ENCODE measurements around the gene BCHE.

Gene BCHE

GRCh38 chr3:165835431-165835830, 1.8 kb downstream of the BCHE start:
- TF ChIP-seq CREB1 (IDR thresholded peaks at IDR 0.05; ENCODE audit: low read depth) (no peak), NFIC (IDR thresholded peaks at IDR 0.05) (no peak), USF1 (IDR thresholded peaks at IDR 0.05) (no peak), EGR1 (IDR thresholded peaks at IDR 0.05) (no peak), TAF1 (IDR thresholded peaks at IDR 0.05; ENCODE audit: low read depth) (no peak)

- TF ChIP-seq ZBTB7A (IDR thresholded peaks at IDR 0.05; ENCODE audit: low read depth) (no peak), RAD21 (IDR thresholded peaks at IDR 0.05; ENCODE audit: low read depth) (no peak), REST (IDR thresholded peaks at IDR 0.05; ENCODE audit: low read depth) (no peak), CREB1 (IDR thresholded peaks at IDR 0.05; ENCODE audit: low read depth) (no peak), EP300 (IDR thresholded peaks at IDR 0.05; ENCODE audit: borderline replicate concordance) (no peak), MAX (IDR thresholded peaks at IDR 0.05) (no peak), TCF12 (IDR thresholded peaks at IDR 0.05; ENCODE audit: low read depth) (no peak), CEBPB (IDR thresholded peaks at IDR 0.05) (no peak)
Observed at GRCh38 chr3:165830746-165831145, 6.5 kb downstream of the BCHE start.

GRCh38 chr3:165827883-165828282, 9.3 kb downstream of the BCHE start:
- TF ChIP-seq FOXM1 (IDR thresholded peaks at IDR 0.05; ENCODE audit: borderline replicate concordance, low read depth) (no peak), CREB1 (IDR thresholded peaks at IDR 0.05; ENCODE audit: low read depth) (no peak)

GRCh38 chr3:165827233-165827632, 10.0 kb downstream of the BCHE start:
- TF ChIP-seq EGR1 (IDR thresholded peaks at IDR 0.05) (no peak), MAX (IDR thresholded peaks at IDR 0.05) (no peak), TEAD4 (IDR thresholded peaks at IDR 0.05) (no peak), USF1 (IDR thresholded peaks at IDR 0.05) (no peak), YY1 (IDR thresholded peaks at IDR 0.05; ENCODE audit: low read depth) (no peak), TAF1 (IDR thresholded peaks at IDR 0.05; ENCODE audit: low read depth) (no peak), NFIC (IDR thresholded peaks at IDR 0.05) (no peak)

GRCh38 chr3:165820671-165821123, 16.5 kb downstream of the BCHE start:
- no peak for TF ChIP-seq NFIC (IDR thresholded peaks at IDR 0.05)
- TF ChIP-seq CEBPB (IDR thresholded peaks at IDR 0.05): no peak
- no peak for TF ChIP-seq EP300 (IDR thresholded peaks at IDR 0.05; ENCODE audit: borderline replicate concordance)
- TF ChIP-seq REST (IDR thresholded peaks at IDR 0.05; ENCODE audit: low read depth): no peak
- TF ChIP-seq FOXM1 (IDR thresholded peaks at IDR 0.05; ENCODE audit: borderline replicate concordance, low read depth): no peak
- no peak for TF ChIP-seq TCF12 (IDR thresholded peaks at IDR 0.05; ENCODE audit: low read depth)
- TF ChIP-seq YY1 (IDR thresholded peaks at IDR 0.05; ENCODE audit: low read depth): no peak
- TF ChIP-seq EGR1 (IDR thresholded peaks at IDR 0.05): no peak
- TF ChIP-seq USF1 (IDR thresholded peaks at IDR 0.05): no peak
- TF ChIP-seq TEAD4 (IDR thresholded peaks at IDR 0.05): no peak
- no peak for TF ChIP-seq RAD21 (IDR thresholded peaks at IDR 0.05; ENCODE audit: low read depth)
- no peak for TF ChIP-seq CREB1 (IDR thresholded peaks at IDR 0.05; ENCODE audit: low read depth)
- no peak for TF ChIP-seq ZBTB7A (IDR thresholded peaks at IDR 0.05; ENCODE audit: low read depth)
- TF ChIP-seq TAF1 (IDR thresholded peaks at IDR 0.05; ENCODE audit: low read depth): no peak
- TF ChIP-seq MAX (IDR thresholded peaks at IDR 0.05): no peak

- TF ChIP-seq NFIC (IDR thresholded peaks at IDR 0.05): no peak
- no peak for TF ChIP-seq FOXM1 (IDR thresholded peaks at IDR 0.05; ENCODE audit: borderline replicate concordance, low read depth)
- no peak for TF ChIP-seq RAD21 (IDR thresholded peaks at IDR 0.05; ENCODE audit: low read depth)
- no peak for TF ChIP-seq YY1 (IDR thresholded peaks at IDR 0.05; ENCODE audit: low read depth)
- TF ChIP-seq EGR1 (IDR thresholded peaks at IDR 0.05): no peak
- TF ChIP-seq REST (IDR thresholded peaks at IDR 0.05; ENCODE audit: low read depth): no peak
- no peak for TF ChIP-seq TCF12 (IDR thresholded peaks at IDR 0.05; ENCODE audit: low read depth)
- TF ChIP-seq ZBTB7A (IDR thresholded peaks at IDR 0.05; ENCODE audit: low read depth): no peak
- no peak for TF ChIP-seq CEBPB (IDR thresholded peaks at IDR 0.05)
- no peak for TF ChIP-seq MAX (IDR thresholded peaks at IDR 0.05)
- no peak for TF ChIP-seq TEAD4 (IDR thresholded peaks at IDR 0.05)
- TF ChIP-seq EP300 (IDR thresholded peaks at IDR 0.05; ENCODE audit: borderline replicate concordance): no peak
- no peak for TF ChIP-seq TAF1 (IDR thresholded peaks at IDR 0.05; ENCODE audit: low read depth)
- TF ChIP-seq USF1 (IDR thresholded peaks at IDR 0.05): no peak
- no peak for TF ChIP-seq CREB1 (IDR thresholded peaks at IDR 0.05; ENCODE audit: low read depth)
Observed at GRCh38 chr3:165817160-165817709, 20.0 kb downstream of the BCHE start.

Measured in Ishikawa (cell line).